Measurements from ENCODE around the gene PTPRT.

Gene PTPRT

GRCh38 chr20:42549496-42549895, 640.2 kb downstream of the PTPRT start:
- DNase-seq (ENCODE audit: low read depth), result no peak

GRCh38 chr20:42544926-42545325, 644.8 kb downstream of the PTPRT start:
- no peak for DNase-seq (ENCODE audit: low read depth)

GRCh38 chr20:42532831-42533230, 656.9 kb downstream of the PTPRT start:
- DNase-seq (ENCODE audit: low read depth), result no peak

- DNase-seq (ENCODE audit: low read depth), result no peak
Measured at GRCh38 chr20:42531508-42531961, 658.2 kb downstream of the PTPRT start.

GRCh38 chr20:42530855-42531448, 658.8 kb downstream of the PTPRT start:
- DNase-seq (ENCODE audit: low read depth), result no peak

GRCh38 chr20:42530191-42530590, 659.5 kb downstream of the PTPRT start:
- no peak for DNase-seq (ENCODE audit: low read depth)

GRCh38 chr20:42524058-42524457, 665.6 kb downstream of the PTPRT start:
- no peak for DNase-seq (ENCODE audit: low read depth)

- no peak for DNase-seq (ENCODE audit: low read depth)
Measured at GRCh38 chr20:42516692-42517091, 673.0 kb downstream of the PTPRT start.

GRCh38 chr20:42510686-42511085, 679.0 kb downstream of the PTPRT start:
- DNase-seq (ENCODE audit: low read depth), result no peak

GRCh38 chr20:42507874-42508273, 681.8 kb downstream of the PTPRT start:
- no peak for DNase-seq (ENCODE audit: low read depth)

GRCh38 chr20:42506397-42506796, 683.3 kb downstream of the PTPRT start:
- DNase-seq (ENCODE audit: low read depth), result no peak

GRCh38 chr20:42502591-42502990, 687.1 kb downstream of the PTPRT start:
- DNase-seq (ENCODE audit: low read depth), result no peak

GRCh38 chr20:42496595-42496994, 693.1 kb downstream of the PTPRT start:
- no peak for DNase-seq (ENCODE audit: low read depth)

GRCh38 chr20:42494290-42494689, 695.4 kb downstream of the PTPRT start:
- DNase-seq (ENCODE audit: low read depth), result no peak

- no peak for DNase-seq (ENCODE audit: low read depth)
Measured at GRCh38 chr20:42493001-42493400, 696.7 kb downstream of the PTPRT start.

- no peak for DNase-seq (ENCODE audit: low read depth)
Measured at GRCh38 chr20:42492290-42492689, 697.4 kb downstream of the PTPRT start.

GRCh38 chr20:42485556-42485955, 704.1 kb downstream of the PTPRT start:
- DNase-seq (ENCODE audit: low read depth), result no peak

GRCh38 chr20:42484790-42485375, 704.8 kb downstream of the PTPRT start:
- DNase-seq (ENCODE audit: low read depth), result no peak

- DNase-seq (ENCODE audit: low read depth), result no peak
Measured at GRCh38 chr20:42484335-42484734, 705.4 kb downstream of the PTPRT start.

GRCh38 chr20:42483730-42484303, 705.9 kb downstream of the PTPRT start:
- no peak for DNase-seq (ENCODE audit: low read depth)

- DNase-seq (ENCODE audit: low read depth), result no peak
Measured at GRCh38 chr20:42482808-42483207, 706.9 kb downstream of the PTPRT start.

- DNase-seq (ENCODE audit: low read depth), result no peak
Measured at GRCh38 chr20:42475773-42476172, 713.9 kb downstream of the PTPRT start.

- DNase-seq (ENCODE audit: low read depth), result no peak
Measured at GRCh38 chr20:42474646-42475045, 715.1 kb downstream of the PTPRT start.

GRCh38 chr20:42472198-42472597, 717.5 kb downstream of the PTPRT start:
- no peak for DNase-seq (ENCODE audit: low read depth)
